ENCODE data around the gene TRIM73.
"Not testable (repeated sequence)": the region's sequence is repeated elsewhere in the genome, so short reads cannot be mapped to it uniquely, and the experiment has no call there.

The TRIM73 gene

DNA sequence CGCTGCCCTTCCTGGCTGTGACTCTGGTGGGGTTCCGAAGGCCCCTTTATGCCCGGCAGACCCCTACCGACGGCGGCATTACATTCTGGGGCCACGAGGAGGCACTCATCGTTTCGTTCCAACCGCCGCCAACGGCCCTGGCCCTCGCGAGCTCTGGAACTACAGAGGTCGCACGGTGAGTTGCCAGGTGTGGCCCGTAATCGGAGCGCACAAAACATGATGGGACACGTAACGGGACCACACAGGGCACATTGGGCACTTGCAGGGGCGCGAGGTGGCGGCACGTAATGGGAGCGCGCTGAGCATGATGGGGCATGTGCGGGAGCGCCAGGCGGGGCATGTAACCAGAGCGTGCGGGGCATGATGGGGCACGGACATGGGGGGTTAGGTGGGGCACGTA is at the start of gene TRIM73:
TRIM73 (plus strand) TSS at position 301 of the 400 bp plus-strand sequence. CDS start 3,305 bp downstream, outside the sequence.
- not testable (repeated sequence) for DNase-seq

- DNase-seq, result not testable (repeated sequence)
Measured at GRCh38 chr7:75358671-75359541, 36.5 kb upstream of the TRIM73 start.

GRCh38 chr7:75359542-75359848 is 35.9 kb upstream of the TRIM73 start:
- DNase-seq, result not testable (repeated sequence)

GRCh38 chr7:75364079-75364478 is 31.4 kb upstream of the TRIM73 start:
- DNase-seq, result not testable (repeated sequence)

GRCh38 chr7:75366643-75367042 is 28.8 kb upstream of the TRIM73 start:
- DNase-seq, result not testable (repeated sequence)

DNA sequence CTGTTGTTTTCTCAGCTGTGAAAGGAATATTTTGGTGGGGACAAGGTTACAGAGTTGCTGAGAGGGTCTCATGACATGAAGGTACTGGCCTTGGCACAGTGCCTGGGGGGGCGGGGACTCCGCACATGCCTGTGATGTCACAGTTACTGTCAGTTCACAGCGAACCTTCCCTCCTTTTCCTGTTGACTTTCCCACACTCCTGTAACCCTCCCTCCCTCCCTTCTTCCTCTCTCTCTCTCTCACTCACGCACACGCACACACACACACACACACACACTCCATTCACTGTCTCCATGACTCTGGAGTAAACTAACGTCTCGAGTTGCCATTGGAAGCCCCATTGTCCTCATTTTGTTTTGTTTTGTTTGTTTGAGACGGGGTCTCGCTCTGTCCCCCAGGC is 28.1 kb upstream of the TRIM73 start:
- not testable (repeated sequence) for DNase-seq

GRCh38 chr7:75374144-75374518 is 21.3 kb upstream of the TRIM73 start:
- not testable (repeated sequence) for DNase-seq

DNA sequence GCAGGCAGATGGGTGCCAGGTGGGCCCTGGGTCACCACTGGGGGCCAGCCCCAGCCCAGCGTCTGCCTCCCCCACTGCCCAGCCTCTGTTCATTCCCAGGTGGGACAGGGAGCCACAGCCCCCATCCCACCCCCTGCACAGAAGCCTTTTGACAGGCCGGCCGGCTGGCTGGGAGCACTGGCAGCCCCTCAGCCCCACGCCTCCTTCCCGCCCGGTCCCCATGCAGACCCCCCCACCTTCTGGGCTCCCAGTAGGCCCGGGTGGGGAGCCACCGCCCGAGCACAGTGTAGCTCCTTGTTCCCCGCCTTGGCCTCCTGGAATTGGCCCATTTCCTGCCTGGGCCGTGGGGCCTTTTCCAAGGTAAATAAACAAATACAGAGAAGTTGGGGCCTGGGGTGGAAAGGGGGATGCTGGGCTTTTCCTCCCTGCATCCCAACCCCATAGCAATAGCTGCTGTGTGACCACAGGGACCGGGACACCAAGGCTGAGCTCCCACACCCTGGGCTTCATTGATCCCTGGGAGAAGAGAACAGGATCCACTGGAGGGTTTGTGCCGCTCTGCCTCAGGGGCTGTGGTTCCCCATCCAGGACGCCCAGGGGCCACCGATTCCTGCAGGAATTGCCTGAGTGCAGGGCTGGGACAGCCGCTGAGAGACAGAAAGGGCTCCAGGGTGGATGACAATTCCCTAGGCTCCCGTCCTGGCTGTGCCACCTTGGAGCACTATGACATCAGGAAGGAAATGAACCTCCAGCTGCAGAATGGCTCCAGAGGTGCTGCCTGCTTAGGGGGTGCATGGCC is 20.7 kb upstream of the TRIM73 start:
- DNase-seq, result not testable (repeated sequence)

DNA sequence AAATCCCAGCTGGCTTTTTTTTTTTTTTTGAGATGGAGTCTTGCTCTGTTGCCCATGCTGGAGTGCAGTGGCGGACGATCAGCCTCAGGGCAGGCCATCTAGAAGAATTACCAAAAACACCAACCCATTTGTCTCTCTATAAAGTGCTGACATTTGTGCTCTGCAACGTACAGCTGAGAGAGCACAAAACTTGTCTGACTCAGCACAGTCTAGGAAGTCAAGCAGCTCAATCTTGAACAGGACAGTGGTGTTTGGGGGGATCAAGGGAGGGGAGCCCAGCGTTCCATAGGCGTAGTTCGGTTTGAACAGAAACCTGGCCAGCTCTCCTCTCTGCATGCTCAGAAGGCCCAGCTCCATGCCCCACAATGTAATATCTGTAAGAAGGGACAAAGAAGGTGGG is 2.2 kb upstream of the TRIM73 start:
- not testable (repeated sequence) for DNase-seq

GRCh38 chr7:75397865-75398264 is 2.4 kb downstream of the TRIM73 start:
- not testable (repeated sequence) for DNase-seq

GRCh38 chr7:75398771-75399700 is 3.6 kb downstream of the TRIM73 start:
- DNase-seq, result not testable (repeated sequence)

GRCh38 chr7:75400575-75400974 is 5.1 kb downstream of the TRIM73 start:
- not testable (repeated sequence) for DNase-seq

DNA sequence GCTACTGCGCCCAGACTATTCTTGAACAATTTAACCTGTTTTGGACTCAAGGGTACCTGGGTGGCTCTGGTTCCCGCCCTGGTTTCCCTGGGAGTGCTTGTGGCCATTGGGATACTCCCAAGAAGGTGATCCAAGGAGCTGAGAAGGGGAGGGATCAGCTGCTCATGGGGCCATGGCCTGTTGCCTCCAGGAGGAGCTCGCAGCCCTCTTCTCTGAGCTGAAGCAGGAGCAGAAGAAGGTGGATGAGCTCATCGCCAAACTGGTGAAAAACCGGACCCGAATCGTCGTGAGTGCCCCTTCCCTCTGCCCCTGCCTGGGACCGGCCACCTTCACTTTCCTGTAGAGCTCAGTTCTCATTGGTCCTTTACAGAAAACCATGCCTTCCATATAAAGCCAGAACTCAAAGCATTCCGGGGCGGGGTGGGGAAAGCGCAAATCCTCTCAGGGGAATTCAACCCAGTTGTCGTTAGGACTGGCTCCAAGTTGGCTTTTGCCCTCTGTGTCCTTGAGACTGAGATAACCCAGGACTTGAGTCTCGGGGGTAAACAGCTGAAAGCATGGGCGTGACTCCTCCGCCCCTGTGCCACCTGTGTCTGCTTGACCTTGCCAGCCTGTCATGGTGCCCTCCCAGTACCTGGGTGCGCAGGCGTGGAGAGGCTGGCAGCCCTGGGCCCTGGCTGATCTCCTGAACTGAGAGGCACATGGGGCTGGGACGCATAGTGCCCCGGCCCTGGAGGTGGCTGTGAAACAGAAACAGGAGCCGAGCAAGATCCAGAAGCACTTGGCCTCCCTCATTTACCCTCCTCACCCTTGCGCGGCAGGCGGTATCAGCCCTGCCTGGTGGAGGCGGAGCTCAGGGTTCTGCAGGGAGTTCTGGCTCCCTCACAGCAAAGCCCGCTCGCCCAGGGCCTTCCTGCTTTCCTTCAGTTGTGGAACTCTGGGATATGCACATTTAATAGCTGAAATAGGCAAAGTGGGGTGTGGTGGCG is 8.3 kb downstream of the TRIM73 start:
- DNase-seq, result not testable (repeated sequence)

GRCh38 chr7:75404663-75405062 is 9.2 kb downstream of the TRIM73 start:
- DNase-seq, result not testable (repeated sequence)

DNA sequence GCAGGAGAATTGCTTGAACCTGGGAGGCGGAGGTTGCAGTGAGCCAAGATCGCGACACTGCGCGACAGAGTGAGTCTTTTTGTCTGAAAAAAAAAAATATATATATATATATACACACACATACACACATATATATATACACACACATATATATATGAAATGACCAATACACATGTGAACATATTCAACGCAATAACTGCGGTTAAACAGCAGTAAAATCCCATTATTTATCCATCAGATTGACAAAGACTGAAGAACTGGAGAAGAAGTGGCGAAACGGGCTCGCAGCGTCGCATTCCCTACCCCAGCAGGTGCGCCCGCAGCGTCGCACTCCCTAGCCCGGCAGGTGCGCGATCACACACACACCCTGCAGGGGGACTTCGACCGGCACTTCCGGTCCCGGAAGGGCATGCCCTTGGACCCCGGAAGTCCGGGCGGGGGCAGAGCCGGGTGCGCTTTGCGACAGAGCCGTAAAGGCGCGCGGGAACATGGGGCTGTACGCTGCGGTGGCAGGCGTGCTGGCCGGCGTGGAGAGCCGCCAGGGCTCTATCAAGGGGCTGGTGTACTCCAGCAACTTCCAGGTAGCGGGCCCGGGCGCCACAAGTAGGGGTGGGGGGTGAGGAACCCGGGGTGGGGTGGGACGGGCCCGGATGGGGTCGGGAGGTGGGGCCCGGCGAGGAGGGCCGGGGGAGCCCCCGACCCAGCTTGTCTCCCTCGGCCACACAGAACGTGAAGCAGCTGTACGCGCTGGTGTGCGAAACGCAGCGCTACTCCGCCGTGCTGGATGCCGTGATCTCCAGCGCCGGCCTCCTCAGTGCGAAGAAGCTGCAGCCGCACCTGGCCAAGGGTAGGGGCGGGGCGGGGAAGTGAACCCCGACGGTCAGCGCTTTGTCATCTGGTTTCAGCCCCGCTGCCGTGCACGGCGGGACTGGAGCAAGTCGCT is 14.7 kb downstream of the TRIM73 start:
- DNase-seq, result not testable (repeated sequence)

DNA sequence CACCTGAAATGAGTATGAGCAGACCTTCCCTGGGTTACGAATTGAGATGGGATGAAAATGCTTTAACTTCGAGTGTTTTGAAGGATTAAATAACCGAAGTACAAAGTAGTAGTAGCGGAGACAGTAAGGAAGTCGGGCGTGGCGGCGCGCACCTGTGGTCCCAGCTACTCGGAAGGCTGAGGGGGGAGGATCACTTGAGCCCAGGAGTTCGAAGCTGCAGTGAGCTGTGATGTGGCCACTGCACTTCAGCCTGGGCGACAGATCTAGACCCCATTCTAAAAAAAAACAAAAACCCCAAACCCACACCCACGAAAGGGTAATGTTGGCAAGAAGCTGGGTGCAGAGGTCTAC is 15.4 kb downstream of the TRIM73 start:
- DNase-seq, result not testable (repeated sequence)

DNA sequence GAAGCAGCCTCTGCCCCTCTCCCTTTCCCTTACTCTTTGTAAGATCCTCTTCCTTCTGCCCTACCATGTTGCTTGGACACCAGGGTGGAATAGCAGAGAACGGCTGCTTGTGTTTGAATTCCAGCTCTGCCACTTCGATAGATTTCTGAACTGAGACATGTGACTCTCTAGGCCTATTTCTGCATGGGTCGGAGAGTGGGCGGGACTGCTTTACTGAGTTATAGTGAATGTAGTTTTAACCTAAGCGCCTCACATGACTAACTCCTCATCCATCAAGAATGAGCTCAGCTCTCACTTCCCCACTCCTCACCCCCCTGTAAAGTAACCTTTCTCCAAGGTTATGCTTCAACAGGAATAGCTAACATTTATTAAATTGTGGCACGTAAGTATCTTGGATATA is 18.8 kb downstream of the TRIM73 start:
- not testable (repeated sequence) for DNase-seq

- not testable (repeated sequence) for DNase-seq
Measured at GRCh38 chr7:75414708-75415427, 19.4 kb downstream of the TRIM73 start.

- DNase-seq, result not testable (repeated sequence)
Measured at GRCh38 chr7:75415428-75415817, 20.0 kb downstream of the TRIM73 start.
